Stimulated activated CD8-positive, alpha-beta memory T cell treated with anti-CD3 and anti-CD28 coated beads, Interleukin-4, amount 100 ng/mL, for 24 hours (primary cell): ENCODE results near the gene PIKFYVE.
"Not testable (repeated sequence)": the region's sequence is repeated elsewhere in the genome, so short reads cannot be mapped to it uniquely, and the experiment has no call there.

Experiments
- DNase-seq: peaks from one replicate; pipeline ENCODE4 v3.0.0-alpha.2; 2020; ENCODE audit warnings: low read depth

The PIKFYVE gene

GRCh38 chr2:208297961-208298360 lies 31.9 kb downstream of the PIKFYVE start:
- DNase-seq: no peak

DNA sequence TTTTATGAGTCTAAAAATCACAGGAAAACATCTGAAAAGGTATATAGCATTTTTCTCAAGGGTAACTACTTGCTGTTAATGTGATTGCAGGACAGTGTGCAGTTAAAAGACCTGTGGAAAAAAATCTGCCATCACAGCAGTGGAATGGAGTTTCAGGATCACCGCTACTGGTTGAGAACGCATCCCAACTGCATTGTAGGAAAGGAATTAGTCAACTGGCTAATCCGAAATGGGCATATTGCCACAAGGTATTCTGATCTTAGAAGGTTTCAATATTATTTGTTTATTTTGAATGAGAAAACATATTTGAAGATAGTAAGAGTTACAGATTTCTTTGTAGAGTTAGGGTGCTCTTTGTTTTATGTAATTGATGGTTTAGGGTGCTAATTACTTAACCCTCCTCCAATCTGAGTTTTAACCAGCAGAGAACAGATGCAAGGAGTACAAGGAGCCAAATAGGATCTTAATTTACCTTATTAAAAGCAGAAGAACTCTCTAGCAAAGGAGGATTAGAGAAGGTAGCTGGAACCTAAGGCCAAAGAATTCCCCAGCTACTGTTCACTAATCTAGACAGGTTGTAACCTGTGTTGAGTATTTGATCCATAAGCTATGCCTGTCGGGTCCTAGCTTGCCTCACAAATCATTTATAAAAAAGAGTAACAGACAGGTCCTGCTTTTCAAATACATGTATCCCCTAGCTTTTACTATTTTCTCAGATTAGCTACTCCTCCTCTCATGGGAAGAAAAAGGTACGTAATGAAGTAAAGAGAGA lies 35.0 kb downstream of the PIKFYVE start:
- DNase-seq: no peak

DNA sequence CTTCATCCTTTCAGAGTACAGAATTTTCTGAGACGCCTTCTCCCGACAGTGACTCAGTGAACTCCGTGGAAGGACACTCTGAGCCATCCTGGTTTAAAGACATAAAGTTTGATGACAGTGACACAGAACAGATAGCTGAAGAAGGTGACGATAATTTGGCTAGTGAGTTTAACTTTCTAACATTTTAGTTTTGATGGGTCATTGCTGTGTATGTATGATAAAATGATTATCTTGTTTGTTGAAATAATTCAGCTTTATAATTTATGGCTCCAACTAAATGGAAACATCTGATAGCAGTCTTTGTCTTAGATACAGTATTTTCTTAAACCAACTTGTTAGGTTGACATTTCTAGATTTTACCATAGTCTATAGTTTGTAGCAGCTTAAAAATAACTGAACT lies 38.1 kb downstream of the PIKFYVE start:
- DNase-seq: no peak

DNA sequence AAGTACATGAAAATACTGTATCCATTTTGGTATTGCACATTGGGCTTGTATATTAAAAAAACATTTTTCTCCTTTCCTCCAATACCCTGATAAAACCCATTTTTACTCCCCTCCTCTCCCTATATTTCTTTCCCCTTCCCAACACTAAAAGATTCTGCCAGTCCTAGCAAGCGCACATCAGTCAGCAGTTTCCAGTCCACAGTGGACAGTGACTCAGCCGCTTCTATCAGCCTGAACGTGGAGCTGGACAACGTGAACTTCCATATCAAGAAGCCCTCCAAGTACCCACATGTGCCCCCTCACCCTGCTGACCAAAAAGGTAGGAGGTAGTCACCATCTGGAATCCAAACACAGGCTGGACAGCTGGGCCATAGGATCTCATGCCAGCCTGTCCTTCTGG lies 38.6 kb downstream of the PIKFYVE start:
- no peak for DNase-seq

DNA sequence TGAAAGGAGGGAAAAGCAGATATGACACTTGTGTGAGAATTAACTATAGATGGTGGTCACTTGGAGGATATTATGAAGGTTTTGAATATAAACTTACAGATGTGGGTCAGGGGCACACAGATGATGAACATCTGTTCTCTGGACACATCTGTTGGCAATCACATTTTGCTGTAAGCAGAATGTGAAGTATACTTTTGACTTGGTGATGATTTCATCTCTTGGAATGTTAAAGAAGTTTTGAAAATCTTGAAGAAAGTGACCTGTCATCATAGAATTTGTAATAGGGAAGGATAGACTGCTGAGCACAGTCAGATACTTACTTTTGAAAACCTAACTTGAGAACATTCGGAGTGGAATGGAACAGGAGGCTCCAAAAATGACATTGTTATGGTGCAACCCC lies 40.2 kb downstream of the PIKFYVE start:
- no peak for DNase-seq

DNA sequence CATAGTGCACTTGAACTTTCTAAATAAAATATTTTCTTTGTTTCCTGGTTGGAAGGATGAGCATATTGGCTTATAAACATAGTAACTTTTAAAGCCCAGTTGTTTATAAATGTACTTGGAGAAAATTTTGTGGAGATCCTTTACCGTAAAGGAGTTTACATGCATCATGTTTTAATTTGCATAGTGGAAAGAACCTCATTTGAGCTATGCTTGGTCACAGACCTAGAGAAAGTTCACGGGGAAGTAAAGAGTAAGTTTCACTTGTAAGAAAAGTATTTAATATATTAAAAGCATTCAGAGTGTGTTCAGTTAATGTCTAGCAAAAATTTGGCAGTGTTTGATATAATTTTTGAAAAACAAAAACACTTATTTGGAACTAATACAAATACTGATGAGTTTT lies 45.3 kb downstream of the PIKFYVE start:
- no peak for DNase-seq

- DNase-seq: no peak
Measured at GRCh38 chr2:208311954-208312353, 45.9 kb downstream of the PIKFYVE start.

DNA sequence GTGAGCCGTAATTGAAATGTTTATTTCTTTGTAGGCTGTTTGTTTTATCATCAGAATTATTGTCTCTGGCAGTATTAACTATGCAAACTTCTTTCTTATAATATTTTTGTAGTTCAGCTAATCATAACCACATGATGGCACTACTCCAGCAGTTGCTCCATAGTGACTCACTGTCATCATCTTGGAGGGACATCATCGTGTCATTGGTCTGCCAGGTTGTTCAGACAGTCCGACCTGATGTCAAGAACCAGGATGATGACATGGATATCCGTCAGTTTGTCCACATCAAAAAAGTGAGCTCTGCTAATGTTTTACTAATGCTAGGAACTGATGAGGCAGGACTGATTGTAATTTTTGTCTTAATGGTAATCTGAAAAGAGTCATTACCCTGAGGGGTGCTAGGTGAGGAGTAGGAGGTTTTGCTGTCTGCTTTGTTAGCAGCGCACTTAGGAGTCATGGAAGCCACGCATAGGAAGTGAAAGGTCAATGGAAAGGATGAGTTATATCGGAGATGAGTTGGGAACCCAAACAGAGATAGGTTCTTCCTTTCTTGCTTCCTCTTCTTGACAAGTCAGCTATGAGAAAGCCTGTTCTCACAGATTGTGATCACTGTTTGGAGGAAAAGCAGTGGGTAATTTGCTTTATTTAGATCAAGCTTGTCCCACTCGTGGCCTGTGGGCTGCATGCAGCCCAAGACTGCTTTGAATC lies 49.2 kb downstream of the PIKFYVE start:
- DNase-seq: no peak

DNA sequence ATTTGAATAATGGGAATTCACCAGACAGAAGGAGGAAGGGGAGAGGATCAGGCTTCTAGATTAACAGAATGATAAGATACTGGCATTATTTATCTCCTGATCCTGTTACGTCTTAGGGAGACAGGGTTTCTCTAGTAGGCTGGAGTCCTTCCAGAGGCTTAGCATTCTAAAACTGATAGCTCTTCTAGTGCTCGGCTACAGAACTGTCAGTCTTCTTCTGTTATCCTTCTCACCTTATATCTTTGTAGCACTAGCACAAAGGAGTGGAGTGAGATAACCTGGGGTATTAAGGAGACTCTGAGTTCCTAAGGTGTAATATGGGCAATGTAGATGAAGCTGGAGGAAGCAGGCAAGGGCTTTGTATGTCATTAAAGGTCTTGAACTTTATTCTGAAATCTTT lies 52.1 kb downstream of the PIKFYVE start:
- no peak for DNase-seq

GRCh38 chr2:208319391-208319790 lies 53.3 kb downstream of the PIKFYVE start:
- no peak for DNase-seq

- DNase-seq: no peak
Measured at GRCh38 chr2:208320686-208321085, 54.6 kb downstream of the PIKFYVE start.

DNA sequence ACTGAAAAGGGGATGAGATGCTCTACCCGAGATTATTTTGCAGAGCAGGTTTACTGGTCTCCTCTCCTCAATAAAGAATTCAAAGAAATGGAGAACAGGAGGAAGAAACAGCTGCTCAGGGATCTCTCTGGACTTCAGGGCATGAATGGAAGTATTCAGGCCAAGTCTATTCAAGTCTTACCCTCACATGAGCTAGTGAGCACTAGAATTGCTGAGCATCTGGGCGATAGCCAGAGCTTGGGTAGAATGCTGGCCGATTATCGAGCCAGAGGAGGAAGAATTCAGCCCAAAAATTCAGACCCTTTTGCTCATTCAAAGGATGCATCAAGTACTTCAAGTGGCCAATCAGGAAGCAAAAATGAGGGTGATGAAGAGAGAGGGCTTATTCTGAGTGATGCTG lies 60.0 kb downstream of the PIKFYVE start:
- DNase-seq: no peak

- no peak for DNase-seq
Measured at GRCh38 chr2:208329485-208329884, 63.4 kb downstream of the PIKFYVE start.

DNA sequence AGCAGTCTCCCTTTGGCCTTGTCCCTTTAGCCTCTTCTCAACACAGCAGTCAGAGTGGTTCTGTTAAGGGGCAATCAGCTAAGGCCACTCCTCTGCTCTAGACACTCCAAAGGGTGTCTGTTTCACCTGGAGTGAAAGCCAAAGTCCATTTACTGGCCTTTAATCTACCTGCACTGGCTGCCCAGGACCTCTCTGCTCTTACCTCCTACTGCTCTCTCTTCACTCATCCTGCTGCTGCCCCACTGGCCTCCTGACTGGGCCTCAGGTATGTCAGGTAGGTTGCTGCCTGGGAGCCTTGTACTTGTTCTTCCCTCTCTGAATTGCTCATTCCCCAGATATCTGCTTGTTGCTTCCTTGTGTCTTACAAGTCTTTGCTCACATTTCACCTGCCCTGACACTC lies 68.2 kb downstream of the PIKFYVE start:
- DNase-seq: no peak

- no peak for DNase-seq
Measured at GRCh38 chr2:208346756-208347155, 80.7 kb downstream of the PIKFYVE start.

- DNase-seq: no peak
Measured at GRCh38 chr2:208350610-208351009, 84.6 kb downstream of the PIKFYVE start.

- no peak for DNase-seq
Measured at GRCh38 chr2:208352644-208353567, 86.9 kb downstream of the PIKFYVE start.

- DNase-seq: no peak
Measured at GRCh38 chr2:208354964-208355381, 88.9 kb downstream of the PIKFYVE start.

- not testable (repeated sequence) for DNase-seq
Measured at GRCh38 chr2:208356420-208356819, 90.4 kb downstream of the PIKFYVE start.

- DNase-seq: no peak
Measured at GRCh38 chr2:208356846-208357574, 91.0 kb downstream of the PIKFYVE start.

- DNase-seq: no peak
Measured at GRCh38 chr2:208358758-208359631, 92.9 kb downstream of the PIKFYVE start.
